Measurements from ENCODE around the gene MYO15A. TPM values are rescaled to one million over a fixed set of nuclear protein-coding genes. Genes with fewer than 3 reads are reported as not detected.
A peak's percentile ranks its signal among the peaks of the same experiment; 100 is the strongest.

The MYO15A gene
- total RNA-seq, 2 experiments from 2014 or later = 0.98 to 1.4 TPM

GRCh38 chr17:18172531-18173278, 64.1 kb downstream of the MYO15A start:
- H3K27ac ChIP-seq (ENCODE audit: low read depth, low read length, poor library complexity, severe bottlenecking) = no peak overlapping the region
- CTCF ChIA-PET (ENCODE audit: unreplicated experiment) = no interaction called here
- no TSS peak for BruUV-seq (replicated peaks)
- H3K4me1 ChIP-seq (ENCODE audit: insufficient read depth, low read length, poor library complexity, severe bottlenecking) = peaks cover 11% of the 10 kb centered on the region
- no peak overlapping the region for H3K4me3 ChIP-seq (ENCODE audit: low read depth, low read length, poor library complexity, severe bottlenecking)
- H4K20me1 ChIP-seq (ENCODE audit: insufficient read depth, low read length) = no peaks in the 10 kb centered on the region
- H2AFZ ChIP-seq (ENCODE audit: low read length) = no peak overlapping the region
- H3K9me2 ChIP-seq (ENCODE audit: insufficient read depth, low read length) = no peaks in the 10 kb centered on the region
- no peaks in the 10 kb centered on the region for H3K79me2 ChIP-seq (ENCODE audit: insufficient read depth, low read depth, low read length)
- POLR2A ChIA-PET = no interaction called here
- H3K4me2 ChIP-seq (ENCODE audit: low read length) = no peak overlapping the region
- DNase-seq (ENCODE audit: low spot score) = no peak
- no peaks in the 10 kb centered on the region for H3K9me3 ChIP-seq (ENCODE audit: low read length)
- intact Hi-C loops (cut with micrococcal nuclease; ENCODE audit: unreplicated experiment) = no loop called here
- H3K36me3 ChIP-seq (ENCODE audit: insufficient read depth, low read length) = no peaks in the 10 kb centered on the region
- TF ChIP-seq EZH2phosphoT487 (IDR thresholded peaks at IDR 0.05; ENCODE audit: borderline replicate concordance, low read depth, low read length) (no peak), CTCF (conservative IDR thresholded peaks at IDR 0.05; ENCODE audit: low read length) (no peak)

GRCh38 chr17:18173740-18174139, 65.2 kb downstream of the MYO15A start:
- TF ChIP-seq CTCF (conservative IDR thresholded peaks at IDR 0.05; ENCODE audit: low read length) = no peak
- TF ChIP-seq EZH2phosphoT487 (IDR thresholded peaks at IDR 0.05; ENCODE audit: borderline replicate concordance, low read depth, low read length) = no peak
- Histone ChIP-seq H3K9me3 (ENCODE audit: low read length) (no peaks in the 10 kb centered on the region), H4K20me1 (ENCODE audit: insufficient read depth, low read length) (no peaks in the 10 kb centered on the region), H3K4me2 (ENCODE audit: low read length) (no peak overlapping the region), H3K4me3 (ENCODE audit: low read depth, low read length, poor library complexity, severe bottlenecking) (no peak overlapping the region), H3K9me2 (ENCODE audit: insufficient read depth, low read length) (no peaks in the 10 kb centered on the region), H3K4me1 (ENCODE audit: insufficient read depth, low read length, poor library complexity, severe bottlenecking) (peaks cover 11% of the 10 kb centered on the region), H3K27ac (ENCODE audit: low read depth, low read length, poor library complexity, severe bottlenecking) (no peak overlapping the region), H3K36me3 (ENCODE audit: insufficient read depth, low read length) (no peaks in the 10 kb centered on the region), H2AFZ (ENCODE audit: low read length) (no peak overlapping the region), H3K79me2 (ENCODE audit: insufficient read depth, low read depth, low read length) (no peaks in the 10 kb centered on the region)
- ChIA-PET CTCF (ENCODE audit: unreplicated experiment) (no interaction called here), POLR2A (interaction anchor here (0.6 kb wide), 1 partner anchor 51 kb away, joined by 3 read pairs; no protein-coding TSS in a partner anchor)
- intact Hi-C loops (cut with micrococcal nuclease; ENCODE audit: unreplicated experiment) = no loop called here
- no peak for DNase-seq (ENCODE audit: low spot score)
- BruUV-seq (replicated peaks) = no TSS peak

GRCh38 chr17:18176176-18176575, 67.6 kb downstream of the MYO15A start:
- Histone ChIP-seq H3K4me1 (ENCODE audit: insufficient read depth, low read length, poor library complexity, severe bottlenecking) (peaks cover 11% of the 10 kb centered on the region), H3K27ac (ENCODE audit: low read depth, low read length, poor library complexity, severe bottlenecking) (no peak overlapping the region), H3K4me2 (ENCODE audit: low read length) (no peak overlapping the region), H3K79me2 (ENCODE audit: insufficient read depth, low read depth, low read length) (no peaks in the 10 kb centered on the region), H3K9me3 (ENCODE audit: low read length) (no peaks in the 10 kb centered on the region), H3K36me3 (ENCODE audit: insufficient read depth, low read length) (no peaks in the 10 kb centered on the region), H2AFZ (ENCODE audit: low read length) (peak overlapping the region; percentile 54), H4K20me1 (ENCODE audit: insufficient read depth, low read length) (no peaks in the 10 kb centered on the region), H3K9me2 (ENCODE audit: insufficient read depth, low read length) (no peaks in the 10 kb centered on the region), H3K4me3 (ENCODE audit: low read depth, low read length, poor library complexity, severe bottlenecking) (no peak overlapping the region)
- TF ChIP-seq CTCF (conservative IDR thresholded peaks at IDR 0.05; ENCODE audit: low read length) (no peak), EZH2phosphoT487 (IDR thresholded peaks at IDR 0.05; ENCODE audit: borderline replicate concordance, low read depth, low read length) (no peak)
- CTCF ChIA-PET (ENCODE audit: unreplicated experiment) = no interaction called here
- DNase-seq (ENCODE audit: low spot score) = peak; percentile 69
- intact Hi-C loops (cut with micrococcal nuclease; ENCODE audit: unreplicated experiment) = no loop called here
- no TSS peak for BruUV-seq (replicated peaks)
- POLR2A ChIA-PET = interaction anchor here (0.7 kb wide), 1 partner anchor 81 kb away, joined by 4 read pairs; no protein-coding TSS in a partner anchor
